Measurements from ENCODE around the gene SGCG.

The SGCG gene

DNA sequence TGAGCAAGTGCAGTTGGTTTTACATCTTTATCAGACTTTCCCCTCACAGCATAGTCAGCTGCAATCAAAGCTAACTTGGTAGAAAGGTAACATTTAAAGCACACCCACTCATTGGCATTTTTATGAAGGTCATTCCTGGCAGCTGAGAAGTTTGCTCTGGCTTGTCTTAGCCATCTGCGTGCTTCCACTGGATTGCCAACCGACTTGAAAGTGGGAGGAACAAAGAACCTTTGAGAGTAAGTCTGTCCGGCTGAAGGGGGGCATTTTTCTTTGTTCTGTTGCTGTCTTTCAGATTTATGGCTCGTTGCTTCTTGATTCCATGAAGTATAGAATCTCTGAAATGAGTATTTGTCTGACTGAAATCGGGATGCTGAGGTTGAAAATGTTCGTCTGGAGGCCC is 149.6 kb downstream of the SGCG start:
- no peak for DNase-seq (ENCODE audit: low spot score)

GRCh38 chr13:23339225-23339624 is 158.4 kb downstream of the SGCG start:
- DNase-seq (ENCODE audit: low spot score) = no peak

DNA sequence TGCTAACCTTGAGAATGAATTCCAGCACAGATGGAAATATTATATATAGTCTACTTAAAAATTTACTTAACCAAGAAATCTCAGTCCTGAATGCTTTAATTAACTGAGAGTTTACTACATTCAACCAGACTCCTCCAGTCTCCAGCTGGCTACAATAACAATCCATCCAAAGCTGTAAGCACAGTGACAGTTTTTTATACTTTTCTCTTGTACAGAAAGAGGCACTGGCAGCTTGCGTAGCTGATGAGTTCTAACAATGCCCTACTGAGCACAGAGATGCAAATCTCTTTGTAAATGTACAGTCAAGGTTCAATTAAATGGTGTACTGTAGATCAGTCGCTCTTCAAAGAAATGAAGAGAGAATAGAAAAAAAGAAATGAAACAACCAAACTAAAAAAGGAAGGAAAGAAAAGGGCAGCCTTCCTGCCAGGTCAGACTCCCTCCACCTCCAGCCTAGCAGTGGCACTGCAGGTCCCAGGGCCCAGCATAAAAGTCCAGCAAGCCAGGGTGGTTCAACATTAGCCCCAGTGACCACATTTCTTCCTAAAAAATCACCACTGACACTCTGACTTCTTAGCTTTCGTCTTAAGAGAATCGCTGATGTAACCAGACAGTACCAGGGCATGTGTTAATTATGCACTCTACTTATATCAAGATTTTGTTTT is 164.3 kb downstream of the SGCG start:
- DNase-seq (ENCODE audit: low spot score) = no peak

DNA sequence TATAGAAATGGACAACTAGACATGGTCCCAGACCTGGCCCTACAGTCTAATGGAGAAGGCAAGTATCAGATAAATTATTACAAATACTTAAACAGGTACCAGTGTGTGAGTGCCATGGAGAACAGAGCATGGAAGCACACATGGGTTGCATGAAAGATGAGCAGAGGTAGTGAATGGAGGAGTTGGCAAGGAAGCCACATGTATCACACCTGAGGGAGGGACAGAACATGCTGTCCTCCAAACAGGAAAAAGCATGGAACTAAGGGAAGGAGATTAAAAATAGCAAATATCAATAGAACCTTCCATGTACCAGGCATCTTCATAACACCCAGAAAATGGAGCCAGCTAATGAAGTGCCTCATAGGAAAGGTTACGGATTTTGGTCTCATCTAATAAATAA is 166.8 kb downstream of the SGCG start:
- no peak for DNase-seq (ENCODE audit: low spot score)

- DNase-seq (ENCODE audit: low spot score) = no peak
These were observed 167.7 kb downstream of the SGCG start for GRCh38 chr13:23348262-23349127.

- DNase-seq (ENCODE audit: low spot score) = no peak
These were observed 168.6 kb downstream of the SGCG start for GRCh38 chr13:23349161-23349897.

DNA sequence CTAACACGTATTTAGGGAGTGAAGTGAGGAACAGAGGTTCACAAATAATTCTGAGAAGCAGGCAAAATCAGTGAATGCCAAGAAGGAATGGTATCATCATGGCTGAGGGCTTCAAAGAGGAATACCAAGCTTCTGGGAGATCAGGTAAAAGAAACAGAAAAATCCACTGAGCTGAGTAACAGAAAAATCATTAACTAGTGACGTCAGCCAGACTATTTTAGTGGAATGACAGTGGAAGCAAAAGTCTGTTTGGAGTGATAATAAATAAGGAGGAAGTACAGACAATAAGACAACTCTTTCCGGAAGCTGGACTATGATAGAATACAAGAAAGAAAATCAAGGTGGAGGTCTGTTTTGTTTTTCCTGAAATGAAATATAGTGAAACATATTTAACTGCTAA is 169.2 kb downstream of the SGCG start:
- DNase-seq (ENCODE audit: low spot score) = no peak

- no peak for DNase-seq (ENCODE audit: low spot score)
These were observed 171.4 kb downstream of the SGCG start for GRCh38 chr13:23352161-23352560.

GRCh38 chr13:23354520-23354919 is 173.7 kb downstream of the SGCG start:
- DNase-seq (ENCODE audit: low spot score) = no peak

GRCh38 chr13:23356368-23356767 is 175.6 kb downstream of the SGCG start:
- DNase-seq (ENCODE audit: low spot score) = no peak

- DNase-seq (ENCODE audit: low spot score) = no peak
These were observed 176.6 kb downstream of the SGCG start for GRCh38 chr13:23357349-23357748.

- DNase-seq (ENCODE audit: low spot score) = no peak
These were observed 179.1 kb downstream of the SGCG start for GRCh38 chr13:23359882-23360281.

GRCh38 chr13:23365652-23366051 is 184.9 kb downstream of the SGCG start:
- DNase-seq (ENCODE audit: low spot score) = no peak

GRCh38 chr13:23367907-23368306 is 187.1 kb downstream of the SGCG start:
- DNase-seq (ENCODE audit: low spot score) = no peak

DNA sequence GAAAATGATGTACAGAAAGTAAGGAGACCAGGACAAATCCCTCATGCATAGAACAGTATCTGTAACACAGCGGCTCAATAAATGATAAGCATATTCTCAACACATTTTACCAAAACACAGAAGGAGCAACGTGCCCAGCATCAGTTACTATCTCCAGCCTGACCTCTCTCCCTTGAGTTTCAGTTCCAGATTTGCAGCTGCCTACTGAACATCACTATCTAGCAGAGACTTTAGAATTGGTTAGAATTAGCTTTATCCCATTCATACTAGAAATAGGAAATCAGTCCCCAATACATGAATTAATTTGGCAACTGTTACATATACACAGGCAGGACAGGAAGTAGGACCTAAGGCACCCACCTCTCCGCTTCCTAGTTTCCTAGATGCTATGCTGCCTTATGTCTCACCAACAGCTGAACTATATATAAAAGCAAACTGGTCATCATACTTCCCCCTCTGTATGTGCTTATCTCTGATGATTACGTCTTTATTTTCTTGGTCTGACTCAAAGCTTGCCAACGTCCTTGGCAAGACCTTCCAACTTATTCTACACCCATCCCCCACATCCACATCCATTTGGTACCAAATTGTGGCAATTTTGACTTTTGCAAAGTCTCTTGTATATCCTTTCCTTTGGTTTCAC is 191.6 kb downstream of the SGCG start:
- no peak for DNase-seq (ENCODE audit: low spot score)

Measured in CD4-positive, alpha-beta T cell treated with Interleukin-6 at 100 ng/mL for 8 hours (primary cell).